Calu3 (cell line): Measurements from ENCODE around the gene ZNF101. TPM values are rescaled to one million over a fixed set of nuclear protein-coding genes. Genes with fewer than 3 reads are reported as not detected.
"Not testable (repeated sequence)": the region's sequence is repeated elsewhere in the genome, so short reads cannot be mapped to it uniquely, and the experiment has no call there.

Experiments
- BruUV-seq: library from RNA; stranded (reverse); fragments of 400-500 nt; replicated peaks from 2 replicates; lab custom pipeline; 2021; lab: Mats Ljungman, UMichigan
- CTCF ChIA-PET: fragments of 300-600 bp; sonication (Branson Sonifier 250); formaldehyde crosslinking; loops from one replicate; lab custom pipeline; 2022; ENCODE audit warnings: antibody characterized with exemption; lab: Charles Lee
- DNase-seq: peaks from one replicate; pipeline ENCODE4 v3.0.0; 2022
- H3K27ac Mint-ChIP-seq: one replicate; pipeline ENCODE4 v1.8.0; 2022; ENCODE audit warnings: mixed read lengths; ENCODE audit not compliant: unreplicated experiment
- H3K27me3 Mint-ChIP-seq: one replicate; pipeline ENCODE4 v1.8.0; 2022; ENCODE audit warnings: mixed read lengths; ENCODE audit not compliant: unreplicated experiment
- H3K36me3 Mint-ChIP-seq: one replicate; pipeline ENCODE4 v1.8.0; 2022; ENCODE audit warnings: mild to moderate bottlenecking, moderate library complexity, mixed read lengths; ENCODE audit not compliant: insufficient read depth, unreplicated experiment
- H3K4me1 Mint-ChIP-seq: one replicate; pipeline ENCODE4 v1.8.0; 2022; ENCODE audit warnings: mild to moderate bottlenecking, low read depth, mixed read lengths; ENCODE audit not compliant: unreplicated experiment
- H3K4me3 Mint-ChIP-seq: one replicate; pipeline ENCODE4 v1.8.0; 2022; ENCODE audit warnings: mild to moderate bottlenecking, low read depth, moderate library complexity, mixed read lengths; ENCODE audit not compliant: unreplicated experiment
- H3K9me3 Mint-ChIP-seq: one replicate; pipeline ENCODE4 v1.8.0; 2022; ENCODE audit warnings: low read depth, mixed read lengths; ENCODE audit not compliant: unreplicated experiment
- CTCF ChIP-seq: fragments of 200-600 bp; IDR thresholded peaks from one replicate; pipeline ENCODE4 v1.8.0; 2022; ENCODE audit warnings: antibody characterized with exemption; ENCODE audit not compliant: unreplicated experiment
- intact Hi-C: fragments of 100-400 bp; cut with micrococcal nuclease; formaldehyde crosslinking; loops from one replicate; pipeline ENCODE4 v1.10.0; 2022; ENCODE audit not compliant: unreplicated experiment
- total RNA-seq: library from RNA; stranded (reverse); gene quantifications from 2 replicates; pipeline ENCODE4 v1.2.3, GENCODE V29; 2022

The ZNF101 gene
- total RNA-seq, 1 experiment from 2014 or later: 8.3 TPM

GRCh38 chr19:19686580-19686979, 17.9 kb downstream of the ZNF101 start:
- Mint-ChIP-seq H3K36me3 (no peaks in the 10 kb centered on the region), H3K4me1 (no peaks in the 10 kb centered on the region), H3K9me3 (peaks cover 3% of the 10 kb centered on the region), H3K4me3 (no peak overlapping the region), H3K27ac (no peak overlapping the region), H3K27me3 (no peaks in the 10 kb centered on the region)
- no peak for DNase-seq
- intact Hi-C loops: no loop called here
- CTCF ChIA-PET: no interaction called here
- BruUV-seq: no TSS peak
- no peak for TF ChIP-seq CTCF

GRCh38 chr19:19687090-19687489, 18.5 kb downstream of the ZNF101 start:
- no peak overlapping the region for H3K4me3 Mint-ChIP-seq
- no peaks in the 10 kb centered on the region for H3K36me3 Mint-ChIP-seq
- no peaks in the 10 kb centered on the region for H3K27me3 Mint-ChIP-seq
- H3K9me3 Mint-ChIP-seq: peaks cover 3% of the 10 kb centered on the region
- TF ChIP-seq CTCF: no peak
- H3K4me1 Mint-ChIP-seq: no peaks in the 10 kb centered on the region
- H3K27ac Mint-ChIP-seq: no peak overlapping the region
- no TSS peak for BruUV-seq
- intact Hi-C loops: no loop called here
- DNase-seq: no peak
- CTCF ChIA-PET: no interaction called here

GRCh38 chr19:19689023-19689422, 20.4 kb downstream of the ZNF101 start:
- H3K4me3 Mint-ChIP-seq, DNase-seq, H3K27ac Mint-ChIP-seq, H3K36me3 Mint-ChIP-seq, intact Hi-C loops, BruUV-seq, H3K27me3 Mint-ChIP-seq, H3K4me1 Mint-ChIP-seq, CTCF ChIA-PET, H3K9me3 Mint-ChIP-seq: not testable (repeated sequence)

- Mint-ChIP-seq H3K27me3 (no peaks in the 10 kb centered on the region), H3K36me3 (no peaks in the 10 kb centered on the region), H3K27ac (no peak overlapping the region), H3K9me3 (no peaks in the 10 kb centered on the region), H3K4me3 (no peak overlapping the region), H3K4me1 (no peaks in the 10 kb centered on the region)
- intact Hi-C loops: no loop called here
- no peak for TF ChIP-seq CTCF
- no peak for DNase-seq
- no TSS peak for BruUV-seq
- CTCF ChIA-PET: no interaction called here
These were observed 23.0 kb downstream of the ZNF101 start for GRCh38 chr19:19691683-19692082.

- Mint-ChIP-seq H3K4me1 (no peaks in the 10 kb centered on the region), H3K4me3 (no peak overlapping the region), H3K9me3 (peaks cover 2% of the 10 kb centered on the region), H3K36me3 (no peaks in the 10 kb centered on the region), H3K27me3 (no peaks in the 10 kb centered on the region), H3K27ac (no peak overlapping the region)
- CTCF ChIA-PET: no interaction called here
- no TSS peak for BruUV-seq
- intact Hi-C loops: no loop called here
- DNase-seq: no peak
- TF ChIP-seq CTCF: no peak
These were observed 27.7 kb downstream of the ZNF101 start for GRCh38 chr19:19696386-19696785.
